Measurements from ENCODE around the gene C12orf76. TPM values are rescaled to one million over a fixed set of nuclear protein-coding genes. Genes with fewer than 3 reads are reported as not detected.

The C12orf76 gene
- total and polyA plus RNA-seq, 4 donors: 15.4 to 30.5 (median 23.9) TPM

GRCh38 chr12:110080410-110080809 is 32.1 kb upstream of the C12orf76 start:
- no peaks in the 10 kb centered on the region for H3K9me3 ChIP-seq (ENCODE audit: control insufficient read depth in 4 of 4, insufficient read depth in 3 of 4, low read length in 3 of 4)
- DNase-seq (no peak), ATAC-seq (ENCODE audit: insufficient read depth, low FRiP score) (no peak)
- H3K4me3 ChIP-seq: no peak overlapping the region
- H3K36me3 ChIP-seq (ENCODE audit: control insufficient read depth in 4 of 4, insufficient read depth in 4 of 4, low read length in 4 of 4): no peaks in the 10 kb centered on the region
- H3K4me1 ChIP-seq (ENCODE audit: control insufficient read depth in 5 of 5, insufficient read depth in 5 of 5, low read length in 5 of 5): peaks cover 0 to 5% (median 0%) of the 10 kb centered on the region in 5 donors
- no peaks in the 10 kb centered on the region for H3K27me3 ChIP-seq (ENCODE audit: control insufficient read depth in 3 of 3, insufficient read depth in 3 of 3, low read length in 2 of 3)
- no peak for TF ChIP-seq CTCF (IDR thresholded peaks at IDR 0.05; ENCODE audit: control extremely low read depth, extremely low read depth)
- H3K27ac ChIP-seq (ENCODE audit: low read depth in 1 of 2, low read length in 1 of 2): no peak overlapping the region
- 69 to 79% methylated on average over 7 of the region's 7 CpGs for WGBS, 2 donors
- no peak overlapping the region for H3K9ac ChIP-seq (ENCODE audit: insufficient read depth in 1 of 2, low read length in 2 of 2)

GRCh38 chr12:110079477-110080400 is 31.4 kb upstream of the C12orf76 start:
- peak overlapping the region in 1 of 2 donors; percentile 72 for H3K27ac ChIP-seq (ENCODE audit: low read depth in 1 of 2, low read length in 1 of 2)
- no peaks in the 10 kb centered on the region for H3K27me3 ChIP-seq (ENCODE audit: control insufficient read depth in 3 of 3, insufficient read depth in 3 of 3, low read length in 2 of 3)
- H3K9me3 ChIP-seq (ENCODE audit: control insufficient read depth in 4 of 4, insufficient read depth in 3 of 4, low read length in 3 of 4): no peaks in the 10 kb centered on the region
- no peak for TF ChIP-seq CTCF (IDR thresholded peaks at IDR 0.05; ENCODE audit: control extremely low read depth, extremely low read depth)
- ATAC-seq (ENCODE audit: insufficient read depth, low FRiP score): no peak
- H3K36me3 ChIP-seq (ENCODE audit: control insufficient read depth in 4 of 4, insufficient read depth in 4 of 4, low read length in 4 of 4): no peaks in the 10 kb centered on the region
- peaks cover 0 to 5% (median 0%) of the 10 kb centered on the region in 5 donors for H3K4me1 ChIP-seq (ENCODE audit: control insufficient read depth in 5 of 5, insufficient read depth in 5 of 5, low read length in 5 of 5)
- H3K9ac ChIP-seq (ENCODE audit: insufficient read depth in 1 of 2, low read length in 2 of 2): no peak overlapping the region
- 60 to 63% methylated on average over 24 of the region's 24 CpGs for WGBS, 2 donors
- no peak overlapping the region for H3K4me3 ChIP-seq
- peak in 1 of 3 donors; percentile 38 for DNase-seq

GRCh38 chr12:110077800-110078199 is 29.5 kb upstream of the C12orf76 start:
- no peaks in the 10 kb centered on the region for H3K9me3 ChIP-seq (ENCODE audit: control insufficient read depth in 4 of 4, insufficient read depth in 3 of 4, low read length in 3 of 4)
- H3K4me1 ChIP-seq (ENCODE audit: control insufficient read depth in 5 of 5, insufficient read depth in 5 of 5, low read length in 5 of 5): peaks cover 0 to 10% (median 5%) of the 10 kb centered on the region in 5 donors
- WGBS, 2 donors: 86 to 89% methylated on average over 4 of the region's 4 CpGs
- H3K4me3 ChIP-seq: no peak overlapping the region
- H3K36me3 ChIP-seq (ENCODE audit: control insufficient read depth in 4 of 4, insufficient read depth in 4 of 4, low read length in 4 of 4): no peaks in the 10 kb centered on the region
- no peak for ATAC-seq (ENCODE audit: insufficient read depth, low FRiP score)
- H3K27ac ChIP-seq (ENCODE audit: low read depth in 1 of 2, low read length in 1 of 2): no peak overlapping the region
- no peak for DNase-seq
- no peaks in the 10 kb centered on the region for H3K27me3 ChIP-seq (ENCODE audit: control insufficient read depth in 3 of 3, insufficient read depth in 3 of 3, low read length in 2 of 3)
- no peak for TF ChIP-seq CTCF (IDR thresholded peaks at IDR 0.05; ENCODE audit: control extremely low read depth, extremely low read depth)
- no peak overlapping the region for H3K9ac ChIP-seq (ENCODE audit: insufficient read depth in 1 of 2, low read length in 2 of 2)

All from lung (tissue), 12 donors.